ENCODE measurements around the gene CWC15. TPM values are rescaled to one million over a fixed set of nuclear protein-coding genes. Genes with fewer than 3 reads are reported as not detected.

The CWC15 gene
- total and polyA plus RNA-seq, 3 experiments from 2014 or later: 60.3 to 100 (median 96.6) TPM

Other genes with a start within 250 kb of the CWC15 start
- gene AMOTL1, start 205.2 kb downstream of the CWC15 start, total RNA-seq: under 1 TPM; 0.50 to 0.78 TPM
- 0.12 TPM for gene AMOTL1, start 205.2 kb downstream of the CWC15 start, polyA plus RNA-seq
- gene KDM4D, start 153 bp upstream of the CWC15 start, total RNA-seq: 1 to 10 TPM; 1.6 to 1.8 TPM
- 0.28 TPM for gene KDM4D, start 153 bp upstream of the CWC15 start, polyA plus RNA-seq
- gene KDM4E, start 51.7 kb upstream of the CWC15 start, total RNA-seq: not detected
- not detected for gene KDM4E, start 51.7 kb upstream of the CWC15 start, polyA plus RNA-seq
- not detected for gene KDM4F, start 75.9 kb upstream of the CWC15 start, total RNA-seq
- not detected for gene KDM4F, start 75.9 kb upstream of the CWC15 start, polyA plus RNA-seq
- 10 to 100 TPM; 75.8 to 82.8 TPM for gene SRSF8, start 93.4 kb upstream of the CWC15 start, total RNA-seq
- gene SRSF8, start 93.4 kb upstream of the CWC15 start, polyA plus RNA-seq: 91.6 TPM
- 10 to 100 TPM; 29.6 to 30.1 TPM for gene ENDOD1, start 116.3 kb upstream of the CWC15 start, total RNA-seq
- gene ENDOD1, start 116.3 kb upstream of the CWC15 start, polyA plus RNA-seq: 11.1 TPM

Measured in CD8-positive, alpha-beta memory T cell (primary cell).